ENCODE measurements around the gene TRIM40. TPM values are rescaled to one million over a fixed set of nuclear protein-coding genes. Genes with fewer than 3 reads are reported as not detected.
A peak's percentile ranks its signal among the peaks of the same experiment; 100 is the strongest.

The TRIM40 gene
- total RNA-seq, 1 experiment from 2014 or later: not detected

DNA sequence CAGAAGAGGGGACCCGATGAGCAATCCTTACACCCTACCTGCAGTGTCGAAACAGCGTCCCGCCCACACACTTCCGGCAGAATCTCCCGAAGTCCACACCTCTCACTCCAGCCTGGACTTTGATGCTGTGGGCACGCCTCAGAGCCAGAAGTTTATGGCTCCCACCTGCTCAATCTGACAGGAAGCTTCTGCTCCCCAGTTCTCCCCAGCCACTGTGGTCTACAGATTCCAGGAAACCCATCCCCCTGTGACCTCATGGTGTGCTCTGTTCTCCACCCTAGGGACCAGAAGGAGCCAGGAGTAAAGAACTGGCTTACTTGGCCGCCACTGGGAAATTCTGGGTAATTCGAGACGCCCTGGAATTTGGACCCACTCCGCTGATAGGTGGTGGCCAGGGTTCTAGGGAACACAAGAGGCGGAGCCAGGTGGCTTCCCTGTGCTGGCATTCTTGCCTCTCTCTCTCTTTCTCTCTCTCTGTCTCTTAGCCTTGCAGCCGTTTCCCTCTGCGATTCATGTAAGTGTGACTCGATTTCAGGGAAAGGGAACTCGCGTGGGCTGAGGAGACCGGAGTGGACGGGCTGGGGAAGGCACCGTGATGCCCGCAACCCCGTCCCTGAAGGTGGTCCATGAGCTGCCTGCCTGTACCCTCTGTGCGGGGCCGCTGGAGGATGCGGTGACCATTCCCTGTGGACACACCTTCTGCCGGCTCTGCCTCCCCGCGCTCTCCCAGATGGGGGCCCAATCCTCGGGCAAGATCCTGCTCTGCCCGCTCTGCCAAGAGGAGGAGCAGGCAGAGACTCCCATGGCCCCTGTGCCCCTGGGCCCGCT, 27.4 kb downstream of the TRIM40 start, which contains the start of gene TRIM15:
Gene TRIM15, plus strand, starts transcription at position 457 of the 828 bp plus-strand sequence. Its CDS starts 139 bp downstream, at position 596.
- Histone ChIP-seq H3K4me1 (ENCODE audit: control insufficient read depth in 1 of 2, insufficient read depth in 2 of 2, low read length in 2 of 2) (peaks cover 9 to 25% of the 10 kb centered on the region in 2 experiments; a peak in 3 of 4 replicates), H3K9me3 (ENCODE audit: control insufficient read depth in 1 of 2, insufficient read depth in 1 of 2, low read depth in 1 of 2, low read length in 2 of 2) (no peaks in the 10 kb centered on the region), H3K9me2 (ENCODE audit: insufficient read depth) (no peaks in the 10 kb centered on the region), H3K36me3 (ENCODE audit: control insufficient read depth in 1 of 2, insufficient read depth in 2 of 2, low read length in 2 of 2) (no peaks in the 10 kb centered on the region), H3K4me3 (replicated peaks in 1 of 2; ENCODE audit: low read depth in 1 of 2, low read length in 2 of 2) (peak within 1 kb of the TSS; percentile 52 to 66), H3K27me3 (ENCODE audit: insufficient read depth, low read length) (no peaks in the 10 kb centered on the region), H2AFZ (ENCODE audit: low read depth, low read length, poor library complexity, severe bottlenecking) (peak within 1 kb of the TSS; percentile 49), H4K20me1 (ENCODE audit: insufficient read depth) (no peaks in the 10 kb centered on the region), H3K27ac (ENCODE audit: low read depth, low read length) (peak within 1 kb of the TSS; percentile 49), H3K4me2 (ENCODE audit: low read length) (peak within 1 kb of the TSS; percentile 93), H3K9ac (ENCODE audit: low read length) (peak within 1 kb of the TSS; percentile 54), H3K79me2 (ENCODE audit: insufficient read depth, low read length) (no peaks in the 10 kb centered on the region)
- ATAC-seq: peak; percentile 92
- ChIA-PET CTCF (no interaction called here), RAD21 (ENCODE audit: low non-redundant PET in 1 of 2, low total read pairs in 2 of 2, uncharacterized antibody in 2 of 2, unreplicated experiment in 2 of 2) (no interaction called here), POLR2A (no interaction called here)
- DNase-seq (ENCODE audit: low read depth, low spot score): peak; percentile 73
- BruUV-seq (replicated peaks): TSS peak; percentile 82
- intact Hi-C loops (cut with micrococcal nuclease): loop anchor here (2.0 kb wide), 1 partner anchor 61 kb away; no protein-coding TSS in a partner anchor
- no peak for TF ChIP-seq ZFX (IDR thresholded peaks at IDR 0.05)
- TF ChIP-seq, protein P1, sequence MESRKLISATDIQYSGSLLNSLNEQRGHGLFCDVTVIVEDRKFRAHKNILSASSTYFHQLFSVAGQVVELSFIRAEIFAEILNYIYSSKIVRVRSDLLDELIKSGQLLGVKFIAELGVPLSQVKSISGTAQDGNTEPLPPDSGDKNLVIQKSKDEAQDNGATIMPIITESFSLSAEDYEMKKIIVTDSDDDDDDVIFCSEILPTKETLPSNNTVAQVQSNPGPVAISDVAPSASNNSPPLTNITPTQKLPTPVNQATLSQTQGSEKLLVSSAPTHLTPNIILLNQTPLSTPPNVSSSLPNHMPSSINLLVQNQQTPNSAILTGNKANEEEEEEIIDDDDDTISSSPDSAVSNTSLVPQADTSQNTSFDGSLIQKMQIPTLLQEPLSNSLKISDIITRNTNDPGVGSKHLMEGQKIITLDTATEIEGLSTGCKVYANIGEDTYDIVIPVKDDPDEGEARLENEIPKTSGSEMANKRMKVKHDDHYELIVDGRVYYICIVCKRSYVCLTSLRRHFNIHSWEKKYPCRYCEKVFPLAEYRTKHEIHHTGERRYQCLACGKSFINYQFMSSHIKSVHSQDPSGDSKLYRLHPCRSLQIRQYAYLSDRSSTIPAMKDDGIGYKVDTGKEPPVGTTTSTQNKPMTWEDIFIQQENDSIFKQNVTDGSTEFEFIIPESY (IDR thresholded peaks at IDR 0.05; ENCODE audit: extremely low read depth, insufficient replicate concordance, low read length): no peak
- TF ChIP-seq, protein P2, sequence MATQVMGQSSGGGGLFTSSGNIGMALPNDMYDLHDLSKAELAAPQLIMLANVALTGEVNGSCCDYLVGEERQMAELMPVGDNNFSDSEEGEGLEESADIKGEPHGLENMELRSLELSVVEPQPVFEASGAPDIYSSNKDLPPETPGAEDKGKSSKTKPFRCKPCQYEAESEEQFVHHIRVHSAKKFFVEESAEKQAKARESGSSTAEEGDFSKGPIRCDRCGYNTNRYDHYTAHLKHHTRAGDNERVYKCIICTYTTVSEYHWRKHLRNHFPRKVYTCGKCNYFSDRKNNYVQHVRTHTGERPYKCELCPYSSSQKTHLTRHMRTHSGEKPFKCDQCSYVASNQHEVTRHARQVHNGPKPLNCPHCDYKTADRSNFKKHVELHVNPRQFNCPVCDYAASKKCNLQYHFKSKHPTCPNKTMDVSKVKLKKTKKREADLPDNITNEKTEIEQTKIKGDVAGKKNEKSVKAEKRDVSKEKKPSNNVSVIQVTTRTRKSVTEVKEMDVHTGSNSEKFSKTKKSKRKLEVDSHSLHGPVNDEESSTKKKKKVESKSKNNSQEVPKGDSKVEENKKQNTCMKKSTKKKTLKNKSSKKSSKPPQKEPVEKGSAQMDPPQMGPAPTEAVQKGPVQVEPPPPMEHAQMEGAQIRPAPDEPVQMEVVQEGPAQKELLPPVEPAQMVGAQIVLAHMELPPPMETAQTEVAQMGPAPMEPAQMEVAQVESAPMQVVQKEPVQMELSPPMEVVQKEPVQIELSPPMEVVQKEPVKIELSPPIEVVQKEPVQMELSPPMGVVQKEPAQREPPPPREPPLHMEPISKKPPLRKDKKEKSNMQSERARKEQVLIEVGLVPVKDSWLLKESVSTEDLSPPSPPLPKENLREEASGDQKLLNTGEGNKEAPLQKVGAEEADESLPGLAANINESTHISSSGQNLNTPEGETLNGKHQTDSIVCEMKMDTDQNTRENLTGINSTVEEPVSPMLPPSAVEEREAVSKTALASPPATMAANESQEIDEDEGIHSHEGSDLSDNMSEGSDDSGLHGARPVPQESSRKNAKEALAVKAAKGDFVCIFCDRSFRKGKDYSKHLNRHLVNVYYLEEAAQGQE (IDR thresholded peaks at IDR 0.05; ENCODE audit: low read depth): no peak
- TF ChIP-seq SRF (IDR thresholded peaks at IDR 0.05; ENCODE audit: low read depth): no peak
- no peak for TF ChIP-seq JUND (IDR thresholded peaks at IDR 0.05)
- peak; percentile 93 for TF ChIP-seq CEBPB (IDR thresholded peaks at IDR 0.05; ENCODE audit: low read depth)
- no peak for TF ChIP-seq EZH2 (IDR thresholded peaks at IDR 0.05)
- peak; percentile 90 for TF ChIP-seq POLR2AphosphoS5 (IDR thresholded peaks at IDR 0.05; ENCODE audit: low read depth, low read length)
- TF ChIP-seq, protein P3, sequence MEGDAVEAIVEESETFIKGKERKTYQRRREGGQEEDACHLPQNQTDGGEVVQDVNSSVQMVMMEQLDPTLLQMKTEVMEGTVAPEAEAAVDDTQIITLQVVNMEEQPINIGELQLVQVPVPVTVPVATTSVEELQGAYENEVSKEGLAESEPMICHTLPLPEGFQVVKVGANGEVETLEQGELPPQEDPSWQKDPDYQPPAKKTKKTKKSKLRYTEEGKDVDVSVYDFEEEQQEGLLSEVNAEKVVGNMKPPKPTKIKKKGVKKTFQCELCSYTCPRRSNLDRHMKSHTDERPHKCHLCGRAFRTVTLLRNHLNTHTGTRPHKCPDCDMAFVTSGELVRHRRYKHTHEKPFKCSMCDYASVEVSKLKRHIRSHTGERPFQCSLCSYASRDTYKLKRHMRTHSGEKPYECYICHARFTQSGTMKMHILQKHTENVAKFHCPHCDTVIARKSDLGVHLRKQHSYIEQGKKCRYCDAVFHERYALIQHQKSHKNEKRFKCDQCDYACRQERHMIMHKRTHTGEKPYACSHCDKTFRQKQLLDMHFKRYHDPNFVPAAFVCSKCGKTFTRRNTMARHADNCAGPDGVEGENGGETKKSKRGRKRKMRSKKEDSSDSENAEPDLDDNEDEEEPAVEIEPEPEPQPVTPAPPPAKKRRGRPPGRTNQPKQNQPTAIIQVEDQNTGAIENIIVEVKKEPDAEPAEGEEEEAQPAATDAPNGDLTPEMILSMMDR (IDR thresholded peaks at IDR 0.05 in 2 of 3, conservative IDR thresholded peaks at IDR 0.05 in 1 of 3; ENCODE audit: borderline replicate concordance in 1 of 3, insufficient read depth in 1 of 3, low read depth in 2 of 3, low read length in 2 of 3): no peak
- no peak for TF ChIP-seq SP1 (IDR thresholded peaks at IDR 0.05; ENCODE audit: low read depth)
- no peak for TF ChIP-seq FOSL1 (IDR thresholded peaks at IDR 0.05; ENCODE audit: low read depth)
- TF ChIP-seq TCF7L2 (IDR thresholded peaks at IDR 0.05; ENCODE audit: borderline replicate concordance, extremely low read depth, insufficient read depth, insufficient read length): peak; percentile 73
- no peak for TF ChIP-seq ELF1 (IDR thresholded peaks at IDR 0.05; ENCODE audit: borderline replicate concordance, low read depth)
- TF ChIP-seq EZH2phosphoT487 (IDR thresholded peaks at IDR 0.05; ENCODE audit: borderline replicate concordance): no peak
- TF ChIP-seq EGR1 (IDR thresholded peaks at IDR 0.05; ENCODE audit: low read depth): peak; percentile 97
- TF ChIP-seq, protein P4, sequence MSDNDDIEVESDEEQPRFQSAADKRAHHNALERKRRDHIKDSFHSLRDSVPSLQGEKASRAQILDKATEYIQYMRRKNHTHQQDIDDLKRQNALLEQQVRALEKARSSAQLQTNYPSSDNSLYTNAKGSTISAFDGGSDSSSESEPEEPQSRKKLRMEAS (IDR thresholded peaks at IDR 0.05): peak; percentile 68
- no peak for TF ChIP-seq POLR2A (IDR thresholded peaks at IDR 0.05; ENCODE audit: borderline replicate concordance, extremely low read depth, insufficient read depth, insufficient read length)
- TF ChIP-seq, protein P5, sequence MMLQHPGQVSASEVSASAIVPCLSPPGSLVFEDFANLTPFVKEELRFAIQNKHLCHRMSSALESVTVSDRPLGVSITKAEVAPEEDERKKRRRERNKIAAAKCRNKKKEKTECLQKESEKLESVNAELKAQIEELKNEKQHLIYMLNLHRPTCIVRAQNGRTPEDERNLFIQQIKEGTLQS (IDR thresholded peaks at IDR 0.05): no peak
- no peak for TF ChIP-seq CBX3 (IDR thresholded peaks at IDR 0.05; ENCODE audit: low read depth)
- TF ChIP-seq SIN3A (IDR thresholded peaks at IDR 0.05; ENCODE audit: low read depth): 0 out of 2 replicates have a peak, but pooled peaks have one; percentile 13

Measured in HCT116 (cell line).